HuH-7 (cell line): ENCODE measurements around the gene GALNT17.

ENCODE experiments used
- DNase-seq: peaks from one replicate; pipeline ENCODE4 v3.0.0; 2011; ENCODE audit warnings: low spot score

GALNT17 gene

DNA sequence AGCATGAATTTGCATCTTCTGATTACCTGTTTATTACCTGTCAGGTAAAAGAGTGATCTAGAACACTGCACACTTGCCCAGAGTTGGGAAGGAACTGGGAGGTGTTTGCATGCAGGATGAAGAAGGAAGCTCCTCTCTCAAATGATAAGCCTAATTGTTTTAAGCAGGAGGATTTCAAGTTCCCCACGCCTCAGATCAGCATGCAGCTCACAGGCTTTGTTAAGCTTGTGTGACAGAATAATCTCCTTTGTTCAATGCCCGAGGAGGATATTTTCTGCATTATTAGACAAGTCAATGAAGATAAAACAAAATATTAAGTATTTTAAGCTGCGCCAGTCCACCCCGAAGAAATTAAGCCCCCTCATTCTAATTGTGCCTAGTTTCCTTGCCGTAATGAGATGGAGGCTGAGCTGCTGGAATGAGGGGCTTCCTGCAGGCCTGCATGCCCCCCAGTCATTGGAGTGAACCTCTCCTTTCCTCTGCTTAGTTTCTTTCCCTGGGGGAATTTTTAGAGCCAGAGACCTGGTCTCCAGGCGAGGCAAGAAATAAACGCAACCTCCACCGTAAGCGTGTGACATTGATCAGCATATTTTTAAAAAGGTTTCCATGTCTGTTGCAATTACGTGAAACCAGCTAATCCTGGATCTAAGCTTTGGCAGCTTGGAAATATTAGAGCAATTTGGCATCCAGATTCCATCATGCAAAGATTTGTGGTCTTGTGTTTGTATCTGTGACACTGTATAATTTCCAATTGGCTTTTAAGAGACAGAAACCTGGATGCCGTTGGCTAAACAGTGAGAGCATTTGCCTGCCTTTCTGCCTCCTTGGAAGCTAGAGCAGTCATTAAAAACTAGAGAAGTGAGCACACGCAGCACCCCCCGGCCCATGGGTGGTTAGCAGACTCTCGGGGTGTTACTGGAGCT lies 376.0 kb downstream of the GALNT17 start:
- no peak for DNase-seq

DNA sequence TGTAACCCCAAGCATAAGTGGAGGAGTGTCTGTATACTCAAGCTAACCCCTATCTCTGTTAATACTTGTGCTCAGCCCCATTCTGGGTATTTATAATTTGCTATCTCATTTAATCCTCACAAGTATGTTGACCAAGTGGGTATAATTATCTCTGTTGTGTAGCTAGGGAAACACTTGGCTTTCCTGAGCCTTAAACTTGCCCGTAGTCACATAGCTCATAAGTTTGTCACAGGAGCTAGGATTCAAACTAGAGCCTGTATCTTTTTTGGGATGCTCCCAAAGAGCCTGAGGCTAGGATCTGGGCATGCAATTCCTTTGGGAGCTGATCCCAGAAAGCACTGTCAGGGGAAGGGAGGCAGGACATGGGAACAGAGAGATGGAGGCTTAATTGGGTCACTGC lies 377.4 kb downstream of the GALNT17 start:
- no peak for DNase-seq

DNA sequence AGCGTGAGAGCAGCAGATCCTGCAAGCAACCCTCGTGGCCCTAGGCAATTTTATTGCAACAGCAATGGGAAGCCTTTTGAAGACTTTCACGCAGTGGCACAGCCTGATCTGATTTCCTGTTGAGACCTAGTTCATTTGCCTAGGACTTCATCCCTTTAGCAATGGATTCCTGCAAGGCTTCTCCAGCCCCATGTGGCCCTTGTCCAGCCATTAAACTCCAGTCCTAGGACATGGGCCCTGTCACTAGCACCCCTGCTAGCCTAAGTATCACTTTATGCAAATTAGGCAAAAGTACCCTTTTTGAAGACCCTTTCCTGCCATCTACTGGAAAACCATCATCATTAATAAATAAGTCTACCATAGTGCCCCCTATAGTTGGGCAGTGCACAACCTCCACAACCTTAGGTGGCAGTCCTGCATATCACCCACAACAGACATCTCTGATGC lies 379.4 kb downstream of the GALNT17 start:
- DNase-seq: no peak

DNA sequence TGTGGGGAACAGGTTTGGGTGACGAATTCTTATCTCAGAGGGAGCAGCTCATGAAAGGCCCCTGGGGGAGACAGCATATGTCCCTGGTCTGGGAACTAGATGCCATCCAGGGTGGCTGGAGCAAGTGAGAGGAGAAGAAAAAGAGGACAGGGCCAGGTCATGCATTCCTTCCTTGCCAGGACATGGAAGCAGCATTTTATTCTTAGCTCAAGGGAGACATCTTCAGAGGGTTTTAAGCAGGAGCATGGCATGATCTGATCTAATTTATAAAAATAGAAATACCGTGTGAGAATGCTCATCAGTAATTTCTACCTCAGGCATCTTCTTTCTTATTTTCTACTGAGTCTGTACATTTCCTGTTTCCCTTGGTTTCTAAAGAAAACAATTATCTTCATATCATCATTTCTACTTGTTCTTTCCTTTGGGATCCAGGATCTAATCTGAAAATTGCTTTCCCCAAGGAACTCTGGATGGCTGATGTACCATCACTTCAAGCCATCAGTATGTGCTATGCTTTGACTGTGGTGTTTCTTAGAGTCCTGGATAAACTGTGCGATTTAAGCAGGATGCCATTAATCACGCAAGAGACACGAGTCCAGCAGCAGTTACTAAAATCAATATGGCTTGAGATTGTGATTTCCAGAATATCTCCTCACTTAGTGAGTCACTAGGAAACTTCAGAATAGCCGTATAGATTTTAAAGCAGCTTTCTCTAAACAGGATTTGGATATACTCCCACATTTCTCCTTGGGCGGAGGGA lies 386.2 kb downstream of the GALNT17 start:
- no peak for DNase-seq

DNA sequence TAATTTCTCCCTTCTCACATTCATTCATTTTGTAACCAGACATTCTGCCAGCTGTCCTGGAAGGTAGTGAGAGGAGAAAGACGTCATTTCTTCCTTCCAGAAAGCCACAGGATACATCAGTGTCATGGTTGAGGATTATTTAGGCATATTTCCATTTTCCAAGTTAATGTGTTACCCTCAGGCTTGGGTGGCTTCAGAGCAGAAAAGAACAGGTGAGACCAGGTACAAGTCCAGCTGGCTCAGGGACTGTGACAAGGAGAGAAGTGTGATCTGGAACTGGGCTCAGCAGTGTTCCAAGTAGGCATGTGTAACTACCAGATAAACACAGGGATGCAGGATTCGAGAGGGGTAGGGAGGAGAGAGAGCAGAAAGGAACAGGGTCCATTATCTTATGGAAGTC lies 386.9 kb downstream of the GALNT17 start:
- DNase-seq: no peak

DNA sequence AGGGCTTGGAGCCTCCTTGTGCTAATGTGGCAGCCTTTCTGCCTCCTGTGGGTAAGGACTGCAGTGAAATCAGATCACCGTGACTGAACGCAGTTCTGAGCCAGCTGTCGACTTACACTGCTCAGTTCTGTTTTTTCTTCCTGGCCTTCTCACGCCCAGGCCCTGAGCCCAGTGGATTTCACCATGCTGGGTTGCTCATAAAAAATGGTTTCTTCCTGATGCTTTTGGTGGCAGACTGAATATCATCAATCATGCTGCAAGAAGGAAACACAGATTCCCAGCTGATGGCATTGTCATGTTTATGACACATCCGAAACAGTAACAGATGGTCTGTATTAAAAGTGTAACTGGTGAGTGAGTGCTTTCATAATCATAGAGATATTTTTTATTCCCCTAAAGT lies 389.6 kb downstream of the GALNT17 start:
- no peak for DNase-seq

DNA sequence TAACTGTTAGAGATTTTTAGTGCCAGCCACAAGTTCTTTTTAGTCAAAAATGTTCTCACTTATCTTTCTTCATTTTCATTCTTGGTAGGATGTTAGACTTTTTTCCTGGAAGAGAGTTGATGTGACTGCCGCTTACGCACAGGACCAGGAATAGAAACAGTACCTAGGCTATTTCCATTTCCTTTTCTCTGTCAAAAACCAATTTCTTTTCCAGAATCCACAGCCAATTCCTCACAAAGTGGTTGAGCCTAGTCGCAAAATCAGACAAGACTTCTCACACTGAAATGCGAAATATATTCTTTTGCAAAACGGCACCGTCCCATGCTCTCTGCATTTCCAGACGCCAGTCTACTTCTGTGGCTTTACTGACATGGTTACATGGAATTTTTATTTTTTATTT lies 394.2 kb downstream of the GALNT17 start:
- no peak for DNase-seq

DNA sequence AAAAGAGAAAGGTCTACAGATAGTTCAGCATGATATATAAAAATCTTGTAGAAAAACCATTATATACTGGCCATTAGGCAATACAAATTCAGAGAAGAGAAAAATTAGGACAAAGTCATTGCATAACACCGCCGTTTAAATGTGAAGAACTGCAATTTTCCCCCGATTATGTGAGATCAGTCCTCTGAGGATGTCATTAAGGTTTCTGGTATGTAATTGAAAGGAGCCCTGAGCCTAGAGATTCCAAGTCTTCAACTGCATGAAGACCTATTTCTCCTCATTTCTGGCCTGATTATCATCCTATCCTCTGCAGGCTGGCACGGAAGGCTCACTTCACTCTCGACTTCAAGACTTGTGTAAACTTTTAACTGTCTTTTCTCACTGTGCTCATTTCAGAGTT lies 395.3 kb downstream of the GALNT17 start:
- no peak for DNase-seq

DNA sequence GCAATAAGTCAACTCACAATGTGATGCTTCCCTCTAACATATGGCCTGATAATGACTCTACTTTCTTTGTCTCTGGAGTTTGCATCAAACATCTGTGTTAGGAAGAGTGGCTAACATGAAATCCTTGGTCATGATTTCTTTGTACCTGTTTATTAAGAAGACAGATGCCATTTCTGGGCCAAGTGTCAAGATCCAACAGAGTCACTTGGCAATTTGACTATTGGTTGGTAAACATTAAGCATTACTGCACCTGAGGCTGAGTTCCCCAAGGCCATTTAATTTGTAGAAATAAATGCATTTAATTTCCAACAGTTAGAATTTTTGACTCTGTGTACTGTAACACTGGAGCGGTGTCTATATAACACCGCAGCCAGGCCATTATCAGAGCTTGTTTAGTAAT lies 403.7 kb downstream of the GALNT17 start:
- no peak for DNase-seq

DNA sequence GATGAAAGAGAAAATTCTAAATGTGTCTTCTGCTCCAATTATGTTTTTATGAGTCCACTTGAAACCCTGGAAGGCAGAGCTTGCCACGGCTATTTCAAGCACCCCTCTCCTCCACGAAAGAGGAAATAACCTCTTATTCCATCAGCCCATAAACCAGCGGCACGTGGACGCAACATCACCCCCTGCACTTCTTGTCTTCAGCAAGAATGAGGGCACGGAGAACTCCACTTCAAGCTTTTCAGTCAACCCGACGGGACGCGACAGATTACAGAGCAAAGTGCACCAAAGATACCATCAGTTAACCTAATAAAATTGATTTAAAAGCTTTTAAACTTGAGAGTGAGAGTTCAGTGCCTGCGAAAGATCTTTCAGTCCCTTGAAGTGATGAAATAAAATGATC lies 406.3 kb downstream of the GALNT17 start:
- DNase-seq: no peak

DNA sequence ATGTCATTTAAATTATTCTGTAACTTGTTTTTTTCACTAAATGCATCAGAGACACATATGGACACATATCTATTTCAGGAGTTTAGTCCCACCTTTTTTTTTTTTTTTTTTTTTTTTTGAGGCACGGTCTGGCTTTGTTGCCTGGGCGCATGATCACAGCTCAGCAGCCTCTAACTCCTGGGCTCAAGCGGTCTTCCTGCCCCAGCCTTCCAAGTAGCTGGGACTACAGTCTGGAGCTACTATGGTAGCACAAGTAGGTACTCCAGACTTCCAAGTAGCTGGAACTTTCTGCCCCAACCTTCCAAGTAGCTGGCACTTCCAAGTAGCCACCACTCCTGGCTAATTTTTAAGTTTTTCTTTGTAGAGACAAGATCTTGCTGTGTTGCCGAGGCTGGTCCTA lies 407.7 kb downstream of the GALNT17 start:
- DNase-seq: no peak

DNA sequence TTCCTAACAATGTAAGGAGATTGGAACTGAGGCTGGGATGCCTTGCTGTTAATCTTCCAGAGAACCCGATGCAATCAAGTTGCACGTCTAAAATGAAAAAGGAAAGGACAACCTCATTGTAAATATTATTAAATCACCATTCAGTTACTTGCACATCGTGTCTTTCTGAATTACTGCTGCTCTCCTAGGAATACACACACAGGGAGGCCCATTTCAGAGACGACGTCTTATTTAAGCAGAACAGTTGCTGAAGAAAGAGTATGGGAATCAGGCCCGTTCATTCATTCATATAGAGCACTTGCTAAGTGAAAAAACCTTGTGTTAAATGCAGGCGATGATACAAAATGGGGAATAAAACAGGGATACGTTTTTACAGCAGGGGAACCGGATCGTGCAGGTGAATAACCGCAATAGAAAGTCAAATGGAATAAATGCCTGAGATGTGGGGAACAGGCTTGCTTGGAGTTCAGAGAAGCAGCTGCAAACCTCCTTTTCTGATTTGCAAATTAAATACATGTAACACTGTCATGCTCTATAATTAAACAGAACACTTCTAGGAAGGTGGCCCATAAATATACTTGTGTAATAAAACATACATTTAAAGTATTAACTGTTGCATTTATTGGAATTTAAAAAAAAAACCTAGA lies 409.9 kb downstream of the GALNT17 start:
- DNase-seq: no peak

DNA sequence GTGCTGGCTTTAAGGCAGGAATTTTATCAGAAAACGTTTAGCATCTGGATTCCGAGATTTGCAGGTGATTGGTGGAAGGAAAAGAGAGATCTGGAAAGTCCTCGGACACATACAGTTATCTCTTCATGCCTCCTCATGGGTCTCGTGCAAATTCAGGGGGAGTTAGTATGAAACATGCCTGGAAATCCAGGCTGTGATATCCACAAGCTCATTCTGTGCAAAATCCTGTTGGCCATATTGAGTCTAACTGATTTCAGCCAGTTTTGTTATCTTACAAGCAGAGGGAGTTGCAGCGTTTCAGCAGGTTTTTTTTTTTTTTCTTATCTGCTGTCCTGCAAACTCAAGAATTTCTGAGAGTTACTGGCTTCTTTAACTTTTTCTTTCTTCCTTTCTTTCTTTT lies 411.5 kb downstream of the GALNT17 start:
- DNase-seq: no peak

DNA sequence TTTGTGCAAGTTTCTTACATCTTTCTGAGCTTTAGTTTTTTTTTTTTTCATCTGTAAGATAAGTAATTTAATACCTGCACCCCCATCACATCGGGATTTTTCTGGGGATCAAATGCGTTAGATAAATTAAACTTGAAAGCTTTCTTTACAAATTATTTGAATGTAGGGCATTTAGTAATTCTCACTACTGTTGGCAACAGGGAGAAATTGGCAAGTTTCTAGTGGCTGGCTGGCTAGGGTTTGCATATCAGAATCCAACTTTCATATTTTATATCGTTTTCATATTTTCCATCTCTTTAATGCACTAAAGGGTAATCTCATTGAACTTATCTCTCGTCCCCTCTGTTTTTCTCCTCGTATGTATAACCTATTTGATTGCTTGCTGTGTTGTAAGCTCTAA lies 412.9 kb downstream of the GALNT17 start:
- DNase-seq: no peak

DNA sequence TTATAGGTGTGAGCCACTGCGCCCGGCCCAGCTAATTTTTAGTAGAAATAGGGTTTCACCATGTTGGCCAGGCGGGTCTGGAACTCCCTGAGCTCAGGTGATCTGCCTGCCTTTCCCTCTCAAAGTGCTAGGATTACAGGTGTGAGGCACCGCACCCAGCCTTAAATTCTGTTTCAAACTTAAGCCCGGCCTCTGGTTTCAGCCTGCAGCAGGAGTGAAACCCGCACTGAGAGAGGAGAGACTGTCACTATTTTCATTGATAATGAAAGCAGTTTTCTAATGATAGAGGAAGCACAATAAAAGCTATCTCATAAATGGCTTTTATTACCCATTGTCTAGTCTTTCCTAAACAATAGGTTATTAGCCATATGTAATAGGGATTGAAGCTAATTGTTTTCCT lies 415.5 kb downstream of the GALNT17 start:
- DNase-seq: no peak

DNA sequence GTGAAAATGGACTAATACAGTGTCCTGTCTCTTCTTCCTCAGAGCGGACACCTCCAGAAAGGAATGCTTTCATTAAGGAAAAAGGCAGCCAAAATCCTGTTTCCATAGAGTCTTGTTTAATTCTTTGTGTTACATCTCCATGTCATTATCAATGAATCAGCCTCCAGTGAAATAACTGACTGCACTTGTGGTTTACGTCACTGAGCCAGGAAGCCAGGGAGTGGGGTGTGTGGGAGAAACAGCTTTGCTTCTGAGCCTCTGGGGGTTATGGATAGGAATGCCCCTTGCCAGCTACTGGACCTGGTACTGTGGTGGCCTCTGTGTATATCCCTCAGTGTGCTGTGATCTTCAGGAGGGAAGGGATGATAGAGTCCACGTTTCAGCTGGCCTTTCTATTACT lies 416.8 kb downstream of the GALNT17 start:
- no peak for DNase-seq

DNA sequence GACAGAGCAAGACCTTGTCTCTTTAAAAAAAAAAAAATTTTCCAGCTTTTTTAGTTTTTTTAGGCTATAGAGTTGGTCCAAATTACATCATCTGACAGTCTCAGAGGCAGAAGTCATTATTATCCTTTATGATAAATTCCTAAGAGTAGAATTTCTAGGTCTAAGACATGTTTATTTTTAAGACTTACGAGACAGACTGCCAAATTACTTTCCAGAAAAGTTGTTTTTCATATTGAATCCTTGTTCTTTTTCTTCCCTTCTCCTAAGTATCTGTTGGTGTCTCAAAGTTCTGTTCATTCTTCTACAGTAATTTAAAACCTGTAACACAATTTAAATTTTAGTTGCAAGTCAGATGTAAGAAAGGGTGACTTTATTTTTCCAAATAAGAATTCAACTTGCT lies 421.4 kb downstream of the GALNT17 start:
- no peak for DNase-seq

DNA sequence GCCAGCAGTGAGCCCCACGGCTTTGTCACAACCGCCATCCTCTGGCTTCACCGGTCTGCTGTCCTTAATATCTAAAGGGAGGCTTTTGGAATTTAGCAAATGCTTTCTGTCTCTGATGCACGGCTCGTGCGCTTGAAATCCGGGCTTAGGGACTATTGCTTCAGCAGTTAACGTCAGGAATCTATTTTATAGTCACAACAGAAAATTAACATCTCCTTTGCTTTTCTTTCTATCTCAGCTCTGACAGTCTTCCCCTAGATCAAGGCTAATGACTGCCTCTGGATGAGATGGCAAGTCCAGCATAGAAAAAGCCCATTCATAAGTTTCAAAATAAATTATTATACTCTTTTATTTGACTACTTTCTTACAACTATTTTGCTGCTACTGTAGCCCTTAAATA lies 423.8 kb downstream of the GALNT17 start:
- DNase-seq: no peak

DNA sequence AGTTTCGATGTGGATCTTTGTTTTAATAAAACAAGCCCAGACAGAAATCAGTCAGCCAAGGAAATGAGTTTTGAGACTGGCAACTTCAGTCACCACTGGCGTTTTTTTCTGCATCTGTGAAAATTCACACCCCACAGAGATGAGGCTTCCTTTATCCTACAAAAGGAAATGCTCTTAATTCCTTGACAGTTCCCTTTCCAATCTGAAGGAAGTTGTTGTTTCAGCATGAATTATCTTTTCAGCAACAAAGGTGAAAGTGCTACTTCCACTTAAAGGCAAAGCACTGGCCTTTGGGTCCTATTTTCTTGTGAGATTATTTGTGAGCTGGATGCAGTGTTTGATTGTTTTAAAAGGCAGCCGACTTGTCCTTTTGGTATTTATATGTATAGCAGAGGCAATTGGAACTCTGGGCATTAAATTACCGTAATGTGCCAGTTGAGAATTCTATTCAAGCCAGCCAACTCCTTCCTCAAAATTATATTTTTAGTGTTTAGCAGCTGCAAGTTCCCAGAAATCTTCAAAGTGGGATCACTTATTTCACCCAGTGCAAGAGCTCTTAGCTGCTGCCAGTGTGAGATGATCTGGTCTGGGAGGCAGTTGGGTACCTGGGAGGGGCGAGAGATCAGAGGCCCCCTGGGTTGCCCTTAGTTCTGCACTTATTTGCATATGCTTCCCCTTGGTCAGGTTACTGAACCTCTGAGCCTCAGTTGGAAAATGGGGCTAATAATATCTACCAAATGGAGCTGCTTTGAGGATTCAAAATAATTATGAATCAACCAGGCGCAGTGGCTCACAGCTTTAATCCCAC lies 427.1 kb downstream of the GALNT17 start:
- DNase-seq: no peak

DNA sequence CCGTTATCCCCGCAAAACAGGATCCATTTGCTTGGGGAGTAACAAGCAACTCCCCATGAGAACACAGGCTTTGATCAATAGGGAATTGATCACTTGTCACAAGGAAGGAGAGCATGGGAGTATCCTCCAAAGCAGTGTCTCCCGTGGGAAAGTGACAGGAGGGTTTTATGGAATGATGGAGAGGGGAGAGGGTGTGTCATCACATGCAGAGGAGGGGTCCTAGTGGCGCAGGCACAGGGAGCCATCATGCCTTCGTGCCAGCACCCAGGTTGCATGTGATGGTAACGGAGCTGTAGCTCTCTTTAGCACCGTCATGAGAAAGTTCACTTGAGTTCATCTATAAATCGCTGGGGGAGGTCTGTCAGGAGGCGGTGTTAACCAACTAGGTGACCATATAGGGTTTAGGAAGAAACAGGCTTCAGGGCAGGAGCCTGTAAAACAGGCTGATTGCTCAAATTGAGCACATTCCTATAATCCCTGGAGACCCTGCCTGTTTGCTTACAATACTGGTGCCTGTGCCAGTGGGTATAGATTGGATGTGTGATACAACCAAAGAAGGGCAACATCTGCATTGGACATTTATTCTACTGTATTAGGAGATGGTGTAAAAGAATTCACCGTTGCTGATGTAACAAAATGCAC lies 428.5 kb downstream of the GALNT17 start:
- DNase-seq: no peak

DNA sequence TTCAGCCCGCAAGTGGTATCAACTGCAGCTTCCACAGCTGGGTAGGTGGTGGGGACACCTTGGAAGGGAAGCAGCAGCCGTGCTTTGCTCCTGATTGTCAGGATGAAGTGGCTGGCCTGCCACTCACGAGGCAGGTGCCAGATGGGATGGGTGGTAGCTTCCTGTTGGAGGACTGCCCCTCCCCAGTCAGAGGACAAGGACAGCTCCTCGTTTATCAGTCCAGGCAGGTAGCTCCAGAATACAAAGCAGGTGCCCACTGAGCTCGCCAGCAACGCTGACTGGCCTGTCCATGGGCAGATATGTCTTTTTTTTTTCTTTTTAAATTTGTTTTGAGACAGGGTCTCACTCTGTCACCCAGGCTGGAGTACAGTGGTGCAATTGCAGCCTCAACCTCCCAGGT lies 431.3 kb downstream of the GALNT17 start:
- DNase-seq: no peak

DNA sequence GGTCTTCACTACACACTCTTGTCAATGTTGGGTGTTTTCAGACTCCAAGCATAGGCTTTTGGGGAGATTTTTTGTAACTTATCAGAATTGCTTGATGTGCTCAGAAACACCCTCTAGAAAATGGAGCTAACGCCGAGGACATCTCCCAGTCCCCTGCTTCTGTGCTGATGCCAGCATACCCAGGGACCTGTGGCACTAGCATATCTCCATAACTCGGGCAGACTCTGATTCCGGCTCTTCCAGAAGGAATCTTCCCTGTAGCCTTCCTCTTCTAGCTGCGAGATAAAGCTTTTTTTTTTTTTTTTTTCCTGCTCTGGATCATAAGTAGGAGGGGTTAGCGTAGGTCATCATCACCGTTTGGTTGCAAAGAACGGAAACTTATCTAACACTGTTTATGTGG lies 434.4 kb downstream of the GALNT17 start:
- no peak for DNase-seq
